ENCODE measurements around the gene MED26. TPM values are rescaled to one million over a fixed set of nuclear protein-coding genes. Genes with fewer than 3 reads are reported as not detected.

The MED26 gene
- total RNA-seq, 1 experiment from 2014 or later: 8.8 TPM

DNA sequence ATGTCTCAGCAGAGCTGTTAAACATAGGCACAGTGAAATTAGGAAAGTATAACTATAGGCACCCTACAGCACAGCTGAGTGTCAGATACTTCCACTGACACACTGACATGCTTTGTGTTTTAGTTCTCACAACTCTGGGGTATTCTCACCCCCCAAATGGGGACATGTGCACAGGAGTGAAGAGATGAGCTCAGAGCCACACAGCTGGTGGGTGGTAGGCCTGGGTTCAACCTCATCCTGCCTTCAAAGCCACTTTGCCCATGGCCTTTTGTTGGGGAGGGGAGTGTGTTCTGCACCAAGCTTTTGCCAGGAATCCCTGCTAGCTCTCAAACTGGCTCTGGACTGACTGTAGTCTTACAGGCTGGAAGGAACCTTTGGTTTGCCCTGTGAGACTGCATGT lies 54.1 kb downstream of the MED26 start:
- Histone ChIP-seq H3K36me3 (ENCODE audit: control insufficient read depth, insufficient read depth, low read length) (peaks cover 4% of the 10 kb centered on the region; the same call in 1 of the 2 replicates), H3K9me3 (ENCODE audit: control insufficient read depth, insufficient read depth, low read depth, low read length) (no peaks in the 10 kb centered on the region), H3K4me3 (ENCODE audit: low read depth in 2 of 2, low read length in 2 of 2) (peak overlapping the region; percentile 93 to 94), H3K27me3 (ENCODE audit: control insufficient read depth, insufficient read depth, low read length) (no peaks in the 10 kb centered on the region), H3K4me1 (ENCODE audit: control insufficient read depth, insufficient read depth, low read length) (peaks cover 8% of the 10 kb centered on the region), H3K27ac (ENCODE audit: low read length) (peak overlapping the region; percentile 7; the same call in 1 of the 2 replicates)
- BruUV-seq (replicated peaks): no TSS peak
- no peak for ATAC-seq
- POLR2A ChIA-PET: no interaction called here
- intact Hi-C loops (cut with micrococcal nuclease; ENCODE audit: unreplicated experiment) (no loop called here), in situ Hi-C loops (cut with HindIII; ENCODE audit: low pct_unique_long_range_greater_than_20kb, low sequenced_read_pairs) (no loop called here)
- no peak for DNase-seq (ENCODE audit: low read depth, low spot score)
- no peak for TF ChIP-seq TCF7L2 (IDR thresholded peaks at IDR 0.05; ENCODE audit: low read depth, low read length)
- TF ChIP-seq, protein P1, sequence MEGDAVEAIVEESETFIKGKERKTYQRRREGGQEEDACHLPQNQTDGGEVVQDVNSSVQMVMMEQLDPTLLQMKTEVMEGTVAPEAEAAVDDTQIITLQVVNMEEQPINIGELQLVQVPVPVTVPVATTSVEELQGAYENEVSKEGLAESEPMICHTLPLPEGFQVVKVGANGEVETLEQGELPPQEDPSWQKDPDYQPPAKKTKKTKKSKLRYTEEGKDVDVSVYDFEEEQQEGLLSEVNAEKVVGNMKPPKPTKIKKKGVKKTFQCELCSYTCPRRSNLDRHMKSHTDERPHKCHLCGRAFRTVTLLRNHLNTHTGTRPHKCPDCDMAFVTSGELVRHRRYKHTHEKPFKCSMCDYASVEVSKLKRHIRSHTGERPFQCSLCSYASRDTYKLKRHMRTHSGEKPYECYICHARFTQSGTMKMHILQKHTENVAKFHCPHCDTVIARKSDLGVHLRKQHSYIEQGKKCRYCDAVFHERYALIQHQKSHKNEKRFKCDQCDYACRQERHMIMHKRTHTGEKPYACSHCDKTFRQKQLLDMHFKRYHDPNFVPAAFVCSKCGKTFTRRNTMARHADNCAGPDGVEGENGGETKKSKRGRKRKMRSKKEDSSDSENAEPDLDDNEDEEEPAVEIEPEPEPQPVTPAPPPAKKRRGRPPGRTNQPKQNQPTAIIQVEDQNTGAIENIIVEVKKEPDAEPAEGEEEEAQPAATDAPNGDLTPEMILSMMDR (IDR thresholded peaks at IDR 0.05): no peak
- no peak for TF ChIP-seq SIN3A (IDR thresholded peaks at IDR 0.05; ENCODE audit: borderline replicate concordance, insufficient read depth, low read depth, low read length)
- no peak for TF ChIP-seq POLR2AphosphoS5 (IDR thresholded peaks at IDR 0.05; ENCODE audit: low read depth, low read length)
- TF ChIP-seq, protein P2, sequence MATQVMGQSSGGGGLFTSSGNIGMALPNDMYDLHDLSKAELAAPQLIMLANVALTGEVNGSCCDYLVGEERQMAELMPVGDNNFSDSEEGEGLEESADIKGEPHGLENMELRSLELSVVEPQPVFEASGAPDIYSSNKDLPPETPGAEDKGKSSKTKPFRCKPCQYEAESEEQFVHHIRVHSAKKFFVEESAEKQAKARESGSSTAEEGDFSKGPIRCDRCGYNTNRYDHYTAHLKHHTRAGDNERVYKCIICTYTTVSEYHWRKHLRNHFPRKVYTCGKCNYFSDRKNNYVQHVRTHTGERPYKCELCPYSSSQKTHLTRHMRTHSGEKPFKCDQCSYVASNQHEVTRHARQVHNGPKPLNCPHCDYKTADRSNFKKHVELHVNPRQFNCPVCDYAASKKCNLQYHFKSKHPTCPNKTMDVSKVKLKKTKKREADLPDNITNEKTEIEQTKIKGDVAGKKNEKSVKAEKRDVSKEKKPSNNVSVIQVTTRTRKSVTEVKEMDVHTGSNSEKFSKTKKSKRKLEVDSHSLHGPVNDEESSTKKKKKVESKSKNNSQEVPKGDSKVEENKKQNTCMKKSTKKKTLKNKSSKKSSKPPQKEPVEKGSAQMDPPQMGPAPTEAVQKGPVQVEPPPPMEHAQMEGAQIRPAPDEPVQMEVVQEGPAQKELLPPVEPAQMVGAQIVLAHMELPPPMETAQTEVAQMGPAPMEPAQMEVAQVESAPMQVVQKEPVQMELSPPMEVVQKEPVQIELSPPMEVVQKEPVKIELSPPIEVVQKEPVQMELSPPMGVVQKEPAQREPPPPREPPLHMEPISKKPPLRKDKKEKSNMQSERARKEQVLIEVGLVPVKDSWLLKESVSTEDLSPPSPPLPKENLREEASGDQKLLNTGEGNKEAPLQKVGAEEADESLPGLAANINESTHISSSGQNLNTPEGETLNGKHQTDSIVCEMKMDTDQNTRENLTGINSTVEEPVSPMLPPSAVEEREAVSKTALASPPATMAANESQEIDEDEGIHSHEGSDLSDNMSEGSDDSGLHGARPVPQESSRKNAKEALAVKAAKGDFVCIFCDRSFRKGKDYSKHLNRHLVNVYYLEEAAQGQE (IDR thresholded peaks at IDR 0.05; ENCODE audit: insufficient read depth in 1 of 2, low read depth in 2 of 2, low read length in 1 of 2): no peak
- CTCF ChIA-PET: no interaction called here

DNA sequence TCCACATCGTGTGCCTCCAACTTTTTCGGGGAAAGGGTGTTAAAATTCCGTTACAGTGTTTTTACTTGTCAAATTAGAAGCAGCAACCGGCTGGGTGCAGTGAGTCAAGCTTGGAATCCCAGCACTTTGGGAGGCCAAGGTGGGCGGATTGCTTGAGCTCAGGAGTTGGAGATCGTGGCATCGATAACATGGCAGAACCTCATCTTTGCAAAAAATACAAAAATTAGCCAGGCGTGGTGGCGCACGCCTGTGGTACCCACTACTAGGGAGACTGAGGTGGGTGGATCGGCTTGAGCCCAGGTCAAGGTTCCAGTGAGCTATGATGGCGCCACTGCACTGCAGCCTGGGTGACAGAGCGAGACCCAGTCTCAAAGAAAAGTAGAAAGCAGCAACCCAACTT lies 54.7 kb downstream of the MED26 start:
- Histone ChIP-seq H3K27ac (ENCODE audit: low read length) (peak overlapping the region; percentile 87), H3K4me3 (ENCODE audit: low read depth in 2 of 2, low read length in 2 of 2) (peak overlapping the region; percentile 93 to 94), H3K36me3 (ENCODE audit: control insufficient read depth, insufficient read depth, low read length) (peaks cover 4% of the 10 kb centered on the region; the same call in 1 of the 2 replicates), H3K4me1 (ENCODE audit: control insufficient read depth, insufficient read depth, low read length) (peaks cover 8% of the 10 kb centered on the region), H3K27me3 (ENCODE audit: control insufficient read depth, insufficient read depth, low read length) (no peaks in the 10 kb centered on the region), H3K9me3 (ENCODE audit: control insufficient read depth, insufficient read depth, low read depth, low read length) (no peaks in the 10 kb centered on the region)
- no peak for ATAC-seq
- TF ChIP-seq, protein P1 (IDR thresholded peaks at IDR 0.05): no peak
- TF ChIP-seq SIN3A (IDR thresholded peaks at IDR 0.05; ENCODE audit: borderline replicate concordance, insufficient read depth, low read depth, low read length) (no peak), TCF7L2 (IDR thresholded peaks at IDR 0.05; ENCODE audit: low read depth, low read length) (no peak), POLR2AphosphoS5 (IDR thresholded peaks at IDR 0.05; ENCODE audit: low read depth, low read length) (no peak)
- TF ChIP-seq, protein P2 (IDR thresholded peaks at IDR 0.05; ENCODE audit: insufficient read depth in 1 of 2, low read depth in 2 of 2, low read length in 1 of 2): no peak
- DNase-seq (ENCODE audit: low read depth, low spot score): no peak
- ChIA-PET CTCF (no interaction called here), POLR2A (no interaction called here)
- BruUV-seq (replicated peaks): no TSS peak
- in situ Hi-C loops (cut with HindIII; ENCODE audit: low pct_unique_long_range_greater_than_20kb, low sequenced_read_pairs): no loop called here
- intact Hi-C loops (cut with micrococcal nuclease; ENCODE audit: unreplicated experiment): no loop called here

Measured in Panc1 (cell line).